Amniotic epithelial cell (primary cell): ENCODE data around the gene PSMB9.

ENCODE experiments used
- DNase-seq: peaks from one replicate; pipeline ENCODE4 v3.0.0-alpha.2; 2010; ENCODE audit warnings: low read depth

PSMB9 gene

GRCh38 chr6:32908897-32909296 lies 54.9 kb downstream of the PSMB9 start:
- no peak for DNase-seq
